Coronary artery (tissue), 2 donors: Measurements from ENCODE around the gene KRT77.
"Not testable (repeated sequence)": the region's sequence is repeated elsewhere in the genome, so short reads cannot be mapped to it uniquely, and the experiment has no call there.

Experiments
- DNase-seq: peaks from one replicate; pipeline ENCODE4 v3.0.0-alpha.2; 2017; ENCODE audit warnings: low spot score
- H3K27ac ChIP-seq, 2 donors: fragments of 200-600 bp; sonication (generic); one replicate each; pipeline ENCODE4 v1.5.1; 2016 to 2019
- H3K4me3 ChIP-seq: fragments of 200-600 bp; sonication (generic); 2 replicates; pipeline ENCODE4 v1.5.1; 2016; ENCODE audit warnings: mild to moderate bottlenecking, moderate library complexity
- TF ChIP-seq, protein P1 (sequence below): fragments of 200-600 bp; sonication (generic); IDR thresholded peaks from one replicate; pipeline ENCODE4 v1.5.1; 2019; ENCODE audit warnings: antibody characterized with exemption

KRT77 gene

DNA sequence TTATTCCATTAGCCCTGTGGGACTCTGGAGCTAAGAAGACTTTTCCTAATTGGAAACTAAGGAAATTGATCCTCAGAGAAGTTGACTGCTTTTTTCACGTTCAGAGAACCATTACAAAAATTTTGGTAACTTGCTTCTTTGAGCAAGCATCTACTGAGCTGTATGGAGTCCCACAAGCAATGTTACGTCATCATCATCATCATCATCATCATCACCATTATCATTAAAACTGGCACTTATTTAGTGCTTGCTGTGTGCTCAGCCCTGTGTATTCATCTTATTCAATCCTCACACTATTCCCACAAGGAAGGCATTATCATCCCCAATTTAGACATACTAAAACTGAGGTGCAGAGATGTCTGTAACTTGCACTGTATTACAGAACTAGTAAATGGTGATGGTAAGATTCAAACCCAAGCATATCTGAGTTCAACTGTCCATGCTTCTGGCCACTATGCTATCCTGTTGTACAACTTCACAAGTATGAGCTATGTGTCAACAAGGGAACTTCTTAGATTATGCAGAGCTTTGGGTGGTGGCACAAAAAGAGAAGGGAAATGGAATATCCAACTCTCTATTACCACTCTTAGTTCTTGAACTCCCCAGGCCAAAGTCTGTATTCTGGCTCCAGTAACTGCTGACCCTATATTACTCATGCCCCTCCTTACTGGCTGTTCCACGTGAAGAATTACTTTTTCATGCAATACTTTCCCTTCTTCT, 29.5 kb downstream of the KRT77 start:
- no peak for DNase-seq
- TF ChIP-seq, protein P1, sequence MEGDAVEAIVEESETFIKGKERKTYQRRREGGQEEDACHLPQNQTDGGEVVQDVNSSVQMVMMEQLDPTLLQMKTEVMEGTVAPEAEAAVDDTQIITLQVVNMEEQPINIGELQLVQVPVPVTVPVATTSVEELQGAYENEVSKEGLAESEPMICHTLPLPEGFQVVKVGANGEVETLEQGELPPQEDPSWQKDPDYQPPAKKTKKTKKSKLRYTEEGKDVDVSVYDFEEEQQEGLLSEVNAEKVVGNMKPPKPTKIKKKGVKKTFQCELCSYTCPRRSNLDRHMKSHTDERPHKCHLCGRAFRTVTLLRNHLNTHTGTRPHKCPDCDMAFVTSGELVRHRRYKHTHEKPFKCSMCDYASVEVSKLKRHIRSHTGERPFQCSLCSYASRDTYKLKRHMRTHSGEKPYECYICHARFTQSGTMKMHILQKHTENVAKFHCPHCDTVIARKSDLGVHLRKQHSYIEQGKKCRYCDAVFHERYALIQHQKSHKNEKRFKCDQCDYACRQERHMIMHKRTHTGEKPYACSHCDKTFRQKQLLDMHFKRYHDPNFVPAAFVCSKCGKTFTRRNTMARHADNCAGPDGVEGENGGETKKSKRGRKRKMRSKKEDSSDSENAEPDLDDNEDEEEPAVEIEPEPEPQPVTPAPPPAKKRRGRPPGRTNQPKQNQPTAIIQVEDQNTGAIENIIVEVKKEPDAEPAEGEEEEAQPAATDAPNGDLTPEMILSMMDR = no peak
- no peak overlapping the region for H3K27ac ChIP-seq
- H3K4me3 ChIP-seq = no peak overlapping the region

- H3K4me3 ChIP-seq = no peak overlapping the region
- DNase-seq = no peak
- H3K27ac ChIP-seq = no peak overlapping the region
- TF ChIP-seq, protein P1 = no peak
Observed at GRCh38 chr12:52673217-52673616, 30.1 kb downstream of the KRT77 start.

DNA sequence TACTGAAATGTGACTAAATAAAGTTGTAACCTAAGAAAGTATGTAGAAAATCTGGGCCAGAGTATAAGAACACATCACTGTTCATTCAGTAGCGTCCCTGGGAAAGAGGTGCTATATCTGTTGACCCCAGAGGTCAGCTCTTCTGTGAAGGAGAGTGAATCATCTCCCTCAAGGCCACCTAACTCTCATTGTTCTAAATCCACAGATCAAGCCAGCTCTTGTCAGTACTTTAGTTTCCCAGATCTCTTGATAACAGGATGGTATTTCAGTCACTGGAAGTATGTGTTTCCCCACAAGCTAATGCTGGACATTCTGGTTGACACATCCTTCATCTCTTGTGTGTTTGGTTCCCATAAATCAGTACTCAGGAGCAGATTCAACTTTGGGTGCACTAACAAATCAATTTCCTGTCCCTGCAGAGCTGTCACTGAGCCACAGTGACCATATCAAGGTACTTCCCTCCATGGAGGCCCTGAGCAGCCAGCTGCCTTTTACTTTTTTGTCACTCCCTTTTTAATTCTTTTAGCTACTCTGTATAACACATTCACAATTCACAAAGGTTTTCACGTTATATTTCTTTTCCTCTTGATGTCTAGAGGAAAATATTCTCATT, 30.9 kb downstream of the KRT77 start:
- no peak overlapping the region for H3K4me3 ChIP-seq
- H3K27ac ChIP-seq = no peak overlapping the region
- TF ChIP-seq, protein P1 = no peak
- no peak for DNase-seq

DNA sequence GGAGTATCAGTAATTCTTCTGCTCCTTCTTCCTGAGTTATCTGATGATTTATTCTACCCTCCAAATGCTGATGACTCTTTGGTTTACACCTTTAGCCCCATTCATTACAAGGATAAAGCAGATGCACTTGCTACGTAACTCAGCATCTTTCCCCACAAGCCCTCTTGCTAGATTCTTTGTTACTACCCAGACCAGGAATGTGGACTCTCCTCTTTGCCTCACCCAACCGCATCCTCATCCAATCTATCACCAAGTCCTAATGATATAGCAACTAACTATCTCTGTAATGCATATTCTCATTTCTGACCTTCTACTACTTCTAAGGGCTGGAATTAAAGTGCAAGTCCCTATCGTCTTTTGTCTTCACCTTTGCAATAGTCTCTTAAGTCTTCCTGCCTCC, 32.4 kb downstream of the KRT77 start:
- Histone ChIP-seq H3K27ac (no peak overlapping the region), H3K4me3 (no peak overlapping the region)
- DNase-seq = no peak
- TF ChIP-seq, protein P1 = no peak

DNA sequence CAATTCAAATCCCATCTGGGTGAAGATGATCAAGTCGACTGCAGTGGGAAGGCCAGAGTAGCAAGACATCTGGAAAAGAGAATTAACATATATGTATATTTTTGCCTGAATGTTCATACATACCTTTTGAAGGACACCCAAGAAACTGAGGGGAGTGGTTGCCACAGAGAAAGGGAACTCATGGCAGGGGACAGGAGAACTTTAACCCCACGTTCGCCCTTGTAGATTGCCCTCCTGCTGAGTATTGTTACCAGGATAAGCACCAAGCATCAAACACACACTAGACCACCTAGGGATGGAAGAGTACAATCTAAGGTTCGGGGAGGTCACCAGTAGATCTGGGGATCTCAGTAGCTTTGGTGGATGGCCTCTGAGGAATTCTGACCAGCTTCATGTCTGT, 32.8 kb downstream of the KRT77 start:
- no peak overlapping the region for H3K27ac ChIP-seq
- H3K4me3 ChIP-seq = no peak overlapping the region
- no peak for DNase-seq
- TF ChIP-seq, protein P1 = no peak

DNA sequence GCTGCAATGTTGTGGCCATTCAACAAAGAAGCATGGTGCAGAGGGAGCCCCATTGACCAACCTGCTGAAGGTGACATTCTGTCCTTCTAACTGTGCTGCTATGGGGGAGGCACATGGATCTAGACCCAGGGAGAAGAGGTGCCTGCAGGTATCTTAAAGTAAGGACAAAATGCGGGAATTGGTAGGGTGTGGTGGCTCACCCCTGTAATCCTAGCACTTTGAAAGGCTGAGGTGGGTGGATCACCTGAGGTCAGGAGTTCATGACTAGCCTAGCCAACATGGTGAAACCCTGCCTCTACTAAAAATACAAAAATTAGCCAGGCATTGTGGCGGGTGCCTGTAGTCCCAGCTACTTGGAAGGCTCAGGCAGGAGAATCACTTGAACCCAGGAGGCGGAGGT, 33.4 kb downstream of the KRT77 start:
- DNase-seq, H3K4me3 ChIP-seq, H3K27ac ChIP-seq: not testable (repeated sequence)

GRCh38 chr12:52669426-52669825, 33.9 kb downstream of the KRT77 start:
- Histone ChIP-seq H3K4me3 (no peak overlapping the region), H3K27ac (no peak overlapping the region)
- TF ChIP-seq, protein P1 = no peak
- no peak for DNase-seq
